Measurements from ENCODE around the gene BGN.
A peak's percentile ranks its signal among the peaks of the same experiment; 100 is the strongest.

Gene BGN

GRCh38 chrX:153492543-153492942, 2.2 kb upstream of the BGN start:
- H4K8ac ChIP-seq (ENCODE audit: low read length), result no peak overlapping the region
- H3K9me3 ChIP-seq (ENCODE audit: control insufficient read depth, low read length), result no peaks in the 10 kb centered on the region
- no peak overlapping the region for H4K91ac ChIP-seq (ENCODE audit: low read length)
- H3K23ac ChIP-seq (ENCODE audit: low read length in 2 of 2), result no peak overlapping the region
- H3K27me3 ChIP-seq (ENCODE audit: control insufficient read depth in 1 of 2, insufficient read depth in 1 of 2, low read length in 2 of 2), result peaks cover 0 to 2% of the 10 kb centered on the region in 2 experiments
- H2BK15ac ChIP-seq (ENCODE audit: low read depth, poor library complexity, severe bottlenecking), result no peak overlapping the region
- no peak overlapping the region for H3K18ac ChIP-seq (ENCODE audit: low read depth in 1 of 2, low read length in 2 of 2)
- H3K36me3 ChIP-seq (ENCODE audit: control insufficient read depth in 1 of 2, insufficient read depth in 2 of 2, low read depth in 1 of 2, low read length in 2 of 2), result no peaks in the 10 kb centered on the region
- H2AK5ac ChIP-seq (ENCODE audit: low read length, severe bottlenecking), result no peak overlapping the region
- H3K4ac ChIP-seq (ENCODE audit: low read depth in 1 of 2, low read length in 2 of 2), result peak overlapping the region in 1 of 2 experiments; percentile 7
- peaks cover 50% of the 10 kb centered on the region for H3K4me1 ChIP-seq (ENCODE audit: control insufficient read depth, insufficient read depth, low read depth, low read length)
- 76% methylated on average over 11 of the region's 12 CpGs for WGBS
- no peak overlapping the region for H3K9ac ChIP-seq (ENCODE audit: low read length)
- H2AFZ ChIP-seq (ENCODE audit: low read depth, low read length), result no peak overlapping the region
- no peak overlapping the region for H3K4me2 ChIP-seq (ENCODE audit: low read length, poor library complexity, severe bottlenecking)
- H3K79me1 ChIP-seq (replicated peaks; ENCODE audit: low read length, poor library complexity, severe bottlenecking), result no peaks in the 10 kb centered on the region
- H3K4me3 ChIP-seq (ENCODE audit: insufficient read depth in 1 of 2, low read depth in 1 of 2, low read length in 2 of 2), result no peak overlapping the region
- peak overlapping the region; percentile 17 to 44 for H2BK12ac ChIP-seq (ENCODE audit: low read length in 2 of 2)
- H2BK120ac ChIP-seq (ENCODE audit: low read depth, low read length), result no peak overlapping the region
- H2BK5ac ChIP-seq (ENCODE audit: low read depth, low read length, poor library complexity, severe bottlenecking), result no peak overlapping the region
- H3K14ac ChIP-seq (ENCODE audit: low read length in 2 of 2), result no peak overlapping the region
- H3K27ac ChIP-seq (ENCODE audit: low read length, poor library complexity, severe bottlenecking), result no peak overlapping the region
- DNase-seq, result no peak

DNA sequence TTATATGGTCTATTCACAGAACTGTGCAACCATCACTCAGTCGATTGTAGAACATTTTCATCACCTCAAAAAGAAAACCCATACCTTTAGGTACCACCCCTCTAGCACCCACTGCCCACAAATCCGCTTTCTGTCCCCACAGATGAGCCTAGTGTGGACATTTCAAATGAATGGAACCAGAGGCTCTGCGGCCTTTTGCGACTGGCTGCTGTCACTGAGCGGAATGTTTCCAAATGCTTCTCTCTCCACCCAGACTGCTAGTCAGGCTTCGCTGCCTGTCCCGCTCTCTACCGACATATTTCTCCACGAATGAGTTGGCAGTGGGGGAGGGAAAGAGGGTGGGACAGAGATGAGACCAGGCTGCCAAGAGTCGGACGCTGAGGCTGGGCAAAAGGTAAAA, 1.7 kb upstream of the BGN start:
- Histone ChIP-seq H3K27ac (ENCODE audit: low read length, poor library complexity, severe bottlenecking) (no peak overlapping the region), H2BK5ac (ENCODE audit: low read depth, low read length, poor library complexity, severe bottlenecking) (no peak overlapping the region), H3K9ac (ENCODE audit: low read length) (no peak overlapping the region), H3K9me3 (ENCODE audit: control insufficient read depth, low read length) (no peaks in the 10 kb centered on the region), H4K8ac (ENCODE audit: low read length) (no peak overlapping the region), H3K23ac (ENCODE audit: low read length in 2 of 2) (no peak overlapping the region), H3K79me1 (replicated peaks; ENCODE audit: low read length, poor library complexity, severe bottlenecking) (no peaks in the 10 kb centered on the region), H3K4me2 (ENCODE audit: low read length, poor library complexity, severe bottlenecking) (no peak overlapping the region), H2BK15ac (ENCODE audit: low read depth, poor library complexity, severe bottlenecking) (no peak overlapping the region), H3K4me3 (ENCODE audit: insufficient read depth in 1 of 2, low read depth in 1 of 2, low read length in 2 of 2) (no peak overlapping the region), H3K4me1 (ENCODE audit: control insufficient read depth, insufficient read depth, low read depth, low read length) (peaks cover 46% of the 10 kb centered on the region), H2AFZ (ENCODE audit: low read depth, low read length) (no peak overlapping the region), H4K91ac (ENCODE audit: low read length) (no peak overlapping the region), H3K14ac (ENCODE audit: low read length in 2 of 2) (no peak overlapping the region), H2AK5ac (ENCODE audit: low read length, severe bottlenecking) (no peak overlapping the region), H2BK12ac (ENCODE audit: low read length in 2 of 2) (peak overlapping the region in 1 of 2 experiments; percentile 15), H2BK120ac (ENCODE audit: low read depth, low read length) (no peak overlapping the region), H3K4ac (ENCODE audit: low read depth in 1 of 2, low read length in 2 of 2) (no peak overlapping the region), H3K18ac (ENCODE audit: low read depth in 1 of 2, low read length in 2 of 2) (no peak overlapping the region), H3K27me3 (ENCODE audit: control insufficient read depth in 1 of 2, insufficient read depth in 1 of 2, low read length in 2 of 2) (peaks cover 0 to 5% of the 10 kb centered on the region in 2 experiments), H3K36me3 (ENCODE audit: control insufficient read depth in 1 of 2, insufficient read depth in 2 of 2, low read depth in 1 of 2, low read length in 2 of 2) (no peaks in the 10 kb centered on the region)
- 97% methylated on average over 3 of the region's 11 CpGs for WGBS
- no peak for DNase-seq

DNA sequence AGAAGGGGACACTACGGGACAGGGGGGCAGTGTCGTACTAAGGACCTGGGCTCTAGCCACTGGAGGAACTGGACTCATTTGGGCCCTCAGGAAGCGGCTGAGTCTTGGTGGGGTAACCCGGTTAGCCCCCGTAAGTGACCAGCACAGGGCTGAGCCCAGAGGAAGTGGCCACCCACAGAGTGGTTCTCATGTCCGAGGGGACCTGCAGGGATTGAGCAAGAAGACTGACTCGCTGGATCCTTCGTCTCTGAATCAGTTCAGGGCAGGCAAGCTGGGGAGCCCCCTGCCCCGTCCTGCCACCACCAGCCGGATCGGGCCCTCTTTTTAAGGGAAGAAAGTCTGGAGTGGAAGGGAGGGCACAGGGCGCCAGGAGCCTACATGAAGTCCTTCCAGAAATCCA, 719 bp upstream of the BGN start:
- Histone ChIP-seq H3K18ac (ENCODE audit: low read depth in 1 of 2, low read length in 2 of 2) (peak overlapping the region in 1 of 2 experiments; percentile 21), H3K9me3 (ENCODE audit: control insufficient read depth, low read length) (no peaks in the 10 kb centered on the region), H2BK120ac (ENCODE audit: low read depth, low read length) (no peak overlapping the region), H3K27ac (ENCODE audit: low read length, poor library complexity, severe bottlenecking) (no peak overlapping the region), H3K79me1 (replicated peaks; ENCODE audit: low read length, poor library complexity, severe bottlenecking) (no peaks in the 10 kb centered on the region), H2AK5ac (ENCODE audit: low read length, severe bottlenecking) (no peak overlapping the region), H3K23ac (ENCODE audit: low read length in 2 of 2) (no peak overlapping the region), H3K4me3 (ENCODE audit: insufficient read depth in 1 of 2, low read depth in 1 of 2, low read length in 2 of 2) (peak overlapping the region in 1 of 2 experiments; percentile 51), H3K14ac (ENCODE audit: low read length in 2 of 2) (no peak overlapping the region), H2BK15ac (ENCODE audit: low read depth, poor library complexity, severe bottlenecking) (no peak overlapping the region), H3K27me3 (ENCODE audit: control insufficient read depth in 1 of 2, insufficient read depth in 1 of 2, low read length in 2 of 2) (peaks cover 0 to 6% of the 10 kb centered on the region in 2 experiments), H4K8ac (ENCODE audit: low read length) (peak overlapping the region; percentile 29), H4K91ac (ENCODE audit: low read length) (no peak overlapping the region), H3K4me2 (ENCODE audit: low read length, poor library complexity, severe bottlenecking) (peak overlapping the region; percentile 16), H3K4ac (ENCODE audit: low read depth in 1 of 2, low read length in 2 of 2) (no peak overlapping the region), H2BK12ac (ENCODE audit: low read length in 2 of 2) (no peak overlapping the region), H3K36me3 (ENCODE audit: control insufficient read depth in 1 of 2, insufficient read depth in 2 of 2, low read depth in 1 of 2, low read length in 2 of 2) (no peaks in the 10 kb centered on the region), H3K9ac (ENCODE audit: low read length) (peak overlapping the region; percentile 24), H2BK5ac (ENCODE audit: low read depth, low read length, poor library complexity, severe bottlenecking) (no peak overlapping the region), H2AFZ (ENCODE audit: low read depth, low read length) (no peak overlapping the region), H3K4me1 (ENCODE audit: control insufficient read depth, insufficient read depth, low read depth, low read length) (peaks cover 37% of the 10 kb centered on the region)
- 71% methylated on average over 5 of the region's 12 CpGs for WGBS
- peak; percentile 15 for DNase-seq

DNA sequence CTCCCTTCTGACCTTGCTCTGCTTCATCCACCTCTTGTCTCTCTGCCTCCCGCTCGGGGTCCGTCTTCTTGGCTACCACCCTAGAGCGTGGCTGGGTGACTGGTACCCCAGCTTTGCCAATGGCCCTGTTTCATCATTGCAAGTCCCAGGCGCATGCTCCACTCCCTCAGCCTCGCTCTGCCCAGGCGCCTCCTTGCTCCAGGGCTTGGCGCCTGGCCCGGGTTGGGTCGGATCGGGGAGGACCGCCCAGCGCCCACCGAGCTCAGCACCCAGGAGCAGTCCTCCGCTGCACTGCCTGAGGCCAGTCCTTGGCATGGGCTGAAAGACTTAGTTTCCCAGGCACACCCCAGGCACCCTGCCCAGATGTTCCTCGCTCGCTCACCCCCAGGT, 577 bp downstream of the BGN start:
- no peak overlapping the region for H3K27ac ChIP-seq (ENCODE audit: low read length, poor library complexity, severe bottlenecking)
- no peak overlapping the region for H2AK5ac ChIP-seq (ENCODE audit: low read length, severe bottlenecking)
- DNase-seq, result no peak
- no peaks in the 10 kb centered on the region for H3K9me3 ChIP-seq (ENCODE audit: control insufficient read depth, low read length)
- H3K4me1 ChIP-seq (ENCODE audit: control insufficient read depth, insufficient read depth, low read depth, low read length), result peaks cover 36% of the 10 kb centered on the region
- H3K4me2 ChIP-seq (ENCODE audit: low read length, poor library complexity, severe bottlenecking), result peak overlapping the region; percentile 65
- H3K23ac ChIP-seq (ENCODE audit: low read length in 2 of 2), result no peak overlapping the region
- 60% methylated on average over 17 of the region's 17 CpGs for WGBS
- no peak overlapping the region for H2BK5ac ChIP-seq (ENCODE audit: low read depth, low read length, poor library complexity, severe bottlenecking)
- no peak overlapping the region for H2BK120ac ChIP-seq (ENCODE audit: low read depth, low read length)
- peak overlapping the region in 1 of 2 experiments; percentile 70 for H3K18ac ChIP-seq (ENCODE audit: low read depth in 1 of 2, low read length in 2 of 2)
- H3K4me3 ChIP-seq (ENCODE audit: insufficient read depth in 1 of 2, low read depth in 1 of 2, low read length in 2 of 2), result peak overlapping the region; percentile 55 to 79
- no peak overlapping the region for H4K91ac ChIP-seq (ENCODE audit: low read length)
- peaks cover 0 to 6% of the 10 kb centered on the region in 2 experiments for H3K27me3 ChIP-seq (ENCODE audit: control insufficient read depth in 1 of 2, insufficient read depth in 1 of 2, low read length in 2 of 2)
- H3K14ac ChIP-seq (ENCODE audit: low read length in 2 of 2), result no peak overlapping the region
- H3K36me3 ChIP-seq (ENCODE audit: control insufficient read depth in 1 of 2, insufficient read depth in 2 of 2, low read depth in 1 of 2, low read length in 2 of 2), result no peaks in the 10 kb centered on the region
- no peak overlapping the region for H4K8ac ChIP-seq (ENCODE audit: low read length)
- H2BK12ac ChIP-seq (ENCODE audit: low read length in 2 of 2), result peak overlapping the region in 1 of 2 experiments; percentile 39
- no peak overlapping the region for H2BK15ac ChIP-seq (ENCODE audit: low read depth, poor library complexity, severe bottlenecking)
- no peak overlapping the region for H3K4ac ChIP-seq (ENCODE audit: low read depth in 1 of 2, low read length in 2 of 2)
- H2AFZ ChIP-seq (ENCODE audit: low read depth, low read length), result peak overlapping the region; percentile 23
- H3K79me1 ChIP-seq (replicated peaks; ENCODE audit: low read length, poor library complexity, severe bottlenecking), result no peaks in the 10 kb centered on the region
- H3K9ac ChIP-seq (ENCODE audit: low read length), result peak overlapping the region; percentile 70
